ENCODE data around the gene SPHK2. TPM values are rescaled to one million over a fixed set of nuclear protein-coding genes. Genes with fewer than 3 reads are reported as not detected.

Gene SPHK2
- total RNA-seq, 1 experiment from 2014 or later = 19.9 TPM

GRCh38 chr19:48674921-48675824 lies 55.9 kb downstream of the SPHK2 start:
- Histone ChIP-seq H3K79me2 (ENCODE audit: insufficient read depth, low read length) (no peaks in the 10 kb centered on the region), H3K4me1 (ENCODE audit: control insufficient read depth in 1 of 2, insufficient read depth in 2 of 2, low read length in 2 of 2) (peaks cover 13 to 25% of the 10 kb centered on the region in 2 experiments), H3K4me3 (replicated peaks in 1 of 2; ENCODE audit: low read depth in 1 of 2, low read length in 2 of 2) (no peak overlapping the region), H2AFZ (ENCODE audit: low read depth, low read length, poor library complexity, severe bottlenecking) (peak overlapping the region; percentile 14), H3K27ac (ENCODE audit: low read depth, low read length) (peak overlapping the region; percentile 9; the same call in 1 of the 2 replicates), H3K9me2 (ENCODE audit: insufficient read depth) (no peaks in the 10 kb centered on the region), H3K36me3 (ENCODE audit: control insufficient read depth in 1 of 2, insufficient read depth in 2 of 2, low read length in 2 of 2) (no peaks in the 10 kb centered on the region), H3K27me3 (ENCODE audit: insufficient read depth, low read length) (no peaks in the 10 kb centered on the region), H4K20me1 (ENCODE audit: insufficient read depth) (no peaks in the 10 kb centered on the region), H3K9me3 (ENCODE audit: control insufficient read depth in 1 of 2, insufficient read depth in 1 of 2, low read depth in 1 of 2, low read length in 2 of 2) (no peaks in the 10 kb centered on the region), H3K9ac (ENCODE audit: low read length) (peak overlapping the region; percentile 37; the same call in 1 of the 2 replicates), H3K4me2 (ENCODE audit: low read length) (peak overlapping the region; percentile 68)
- peak; percentile 83 for TF ChIP-seq YY1 (IDR thresholded peaks at IDR 0.05; ENCODE audit: extremely low read depth, insufficient replicate concordance, low read depth, low read length)
- TF ChIP-seq SP1 (IDR thresholded peaks at IDR 0.05; ENCODE audit: low read depth) = no peak
- TF ChIP-seq RAD21 (IDR thresholded peaks at IDR 0.05; ENCODE audit: low read depth) = peak; percentile 91
- TF ChIP-seq ZFX (IDR thresholded peaks at IDR 0.05) = peak; percentile 21; the same call in 1 of the 2 replicates
- no peak for TF ChIP-seq FOSL1 (IDR thresholded peaks at IDR 0.05; ENCODE audit: low read depth)
- TF ChIP-seq TCF7L2 (IDR thresholded peaks at IDR 0.05; ENCODE audit: borderline replicate concordance, extremely low read depth, insufficient read depth, insufficient read length) = peak; percentile 63
- TF ChIP-seq MAX (IDR thresholded peaks at IDR 0.05) = peak; percentile 52; the same call in 1 of the 2 replicates
- peak; percentile 85 to 90 (median 89) for TF ChIP-seq CTCF (IDR thresholded peaks at IDR 0.05 in 2 of 3, conservative IDR thresholded peaks at IDR 0.05 in 1 of 3; ENCODE audit: borderline replicate concordance in 1 of 3, insufficient read depth in 1 of 3, low read depth in 2 of 3, low read length in 2 of 3)
- ChIA-PET CTCF (interaction anchor here (0.9 to 3.1 kb wide), 8 partner anchors 9 to 113 kb away, joined by 3 to 16 read pairs (median 6); partner anchors contain the start of genes CA11, FUT2 and IZUMO1), RAD21 (ENCODE audit: low non-redundant PET in 1 of 2, low total read pairs in 2 of 2, uncharacterized antibody in 2 of 2, unreplicated experiment in 2 of 2) (interaction anchor here (0.8 to 1.4 kb wide), 3 partner anchors 21 to 38 kb away, joined by 3 to 4 read pairs (median 3); partner anchors contain the start of genes CA11 (in 1 of the 2) and FUT2 (in 1 of the 2)), POLR2A (interaction anchor here (0.6 to 2.0 kb wide), 2 partner anchors 8 to 30 kb away, joined by 5 read pairs; partner anchors contain the start of gene CA11)
- no TSS peak for BruUV-seq (replicated peaks)
- intact Hi-C loops (cut with micrococcal nuclease) = loop anchor here (1.0 to 2.0 kb wide), 2 partner anchors 39 to 64 kb away; no protein-coding TSS in a partner anchor
- DNase-seq (ENCODE audit: low read depth, low spot score) (peak; percentile 76), ATAC-seq (peak; percentile 90)
